ENCODE results near the gene DCC.

GRCh38 chr18:52979892-52980291 lies 639.9 kb downstream of the DCC start:
- no peak for TF ChIP-seq CTCF (conservative IDR thresholded peaks at IDR 0.05)
- TF ChIP-seq ZFX (IDR thresholded peaks at IDR 0.05), result no peak

Measured in C4-2B (cell line).